SK-N-MC (cell line): Measurements from ENCODE around the gene ERGIC1.

Experiments
- EZH2 ChIP-seq: fragments of 200-600 bp; sonication (generic); IDR thresholded peaks from one replicate; pipeline ENCODE4 v1.6.1; 2017; ENCODE audit warnings: antibody characterized with exemption
- FOXP2 ChIP-seq: optimal IDR thresholded peaks from 2 replicates; pipeline ENCODE3; 2011; ENCODE audit warnings: mild to moderate bottlenecking, moderate library complexity; ENCODE audit not compliant: insufficient read depth; ENCODE audit errors: extremely low read length, control extremely low read depth
- POLR2AphosphoS5 ChIP-seq: IDR thresholded peaks from 2 replicates; pipeline ENCODE4 v1.6.1; 2012; ENCODE audit warnings: mild to moderate bottlenecking, low read depth, low read length, borderline replicate concordance

DNA sequence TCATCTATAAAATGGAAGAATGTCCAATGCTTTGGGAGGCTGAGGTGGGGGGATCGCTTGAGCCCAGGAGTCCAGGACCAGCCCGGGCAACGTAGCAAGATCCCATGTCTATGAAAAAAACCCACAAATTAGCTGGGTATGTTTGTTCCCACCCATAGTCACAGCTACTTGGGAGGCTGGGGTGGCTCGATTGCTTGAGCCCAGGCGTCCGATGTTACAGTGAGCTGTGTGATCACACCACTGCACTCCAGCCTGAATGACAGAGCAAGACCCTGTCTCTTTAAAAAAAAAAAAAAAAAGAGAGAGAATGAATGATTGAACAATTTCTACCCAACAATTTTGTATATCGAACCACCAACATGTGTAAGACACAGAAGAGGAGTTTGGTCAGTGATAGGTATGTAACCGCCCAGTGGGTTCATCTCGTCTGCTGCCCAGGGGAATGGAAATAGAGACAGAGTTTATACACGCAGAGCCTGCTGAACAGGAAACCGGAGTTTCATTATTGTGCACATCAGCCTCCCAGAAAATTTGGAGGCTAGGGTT lies 26.2 kb upstream of the ERGIC1 start:
- no peak for TF ChIP-seq POLR2AphosphoS5
- no peak for TF ChIP-seq EZH2
- no peak for TF ChIP-seq FOXP2
